GM12892 (cell line): ENCODE measurements around the gene XPO1.

Source experiments
- POLR2A ChIP-seq: IDR thresholded peaks from 2 replicates; pipeline ENCODE4 v1.6.1; 2011; ENCODE audit warnings: low read depth, low read length, control low read depth
- POLR2AphosphoS5 ChIP-seq: IDR thresholded peaks from 2 replicates; pipeline ENCODE4 v1.6.1; 2011; ENCODE audit warnings: low read depth, low read length, control low read depth

DNA sequence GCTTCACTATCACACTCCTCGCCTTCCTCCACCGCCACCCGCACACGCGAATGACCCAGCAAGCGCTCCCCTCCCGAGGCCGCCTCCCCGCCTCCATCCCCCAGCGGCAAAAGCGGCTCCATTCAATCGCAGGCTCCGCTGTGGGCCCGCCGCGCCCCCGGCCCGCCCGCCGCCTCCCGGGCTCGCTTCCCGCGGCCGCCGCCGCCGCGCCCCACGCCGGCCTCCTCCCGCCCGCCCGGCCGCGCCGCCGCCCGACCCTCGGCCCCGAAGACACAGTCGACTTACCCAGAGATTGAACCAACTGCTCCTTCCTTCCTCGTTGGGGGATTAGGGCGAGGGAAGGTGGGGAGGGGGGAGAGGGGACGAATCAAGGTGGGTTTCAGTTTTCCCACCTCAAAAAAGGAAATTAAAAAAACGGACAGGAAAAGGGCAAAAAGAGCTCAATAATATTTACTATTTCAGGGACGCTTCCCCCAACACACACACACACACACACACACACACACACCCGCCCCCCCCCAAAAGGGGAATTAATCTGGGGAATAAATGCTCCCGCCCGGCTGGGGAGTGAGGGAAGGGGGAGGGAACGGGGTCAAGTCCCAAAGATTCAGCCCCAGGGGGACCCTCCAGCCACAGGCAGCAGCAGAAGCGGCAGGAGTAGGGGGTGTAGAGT lies 743 bp downstream of the XPO1 start:
- TF ChIP-seq POLR2A (no peak), POLR2AphosphoS5 (no peak; the same call in 1 of the 2 replicates)
